WTC11 (cell line): ENCODE data around the gene CMTR1.

Experiments used
- CREB1 ChIP-seq: sonication (generic); formaldehyde crosslinking; IDR thresholded peaks from 2 replicates; pipeline ENCODE4 v1.8.0; 2023; ENCODE audit warnings: mild to moderate bottlenecking, missing genetic modification reagents
- CREM ChIP-seq: sonication (generic); formaldehyde crosslinking; IDR thresholded peaks from 2 replicates; pipeline ENCODE4 v1.8.1; 2022; ENCODE audit warnings: mild to moderate bottlenecking, missing genetic modification reagents, moderate library complexity
- FOXJ3 ChIP-seq: sonication (generic); formaldehyde crosslinking; IDR thresholded peaks from 2 replicates; pipeline ENCODE4 v1.9.0; 2021; ENCODE audit warnings: missing genetic modification reagents, mild to moderate bottlenecking, borderline replicate concordance
- FOXP1 ChIP-seq: sonication (generic); formaldehyde crosslinking; IDR thresholded peaks from 2 replicates; pipeline ENCODE4 v1.8.0; 2022; ENCODE audit warnings: missing genetic modification reagents, mild to moderate bottlenecking, moderate library complexity, borderline replicate concordance
- IRF2 ChIP-seq: sonication (generic); formaldehyde crosslinking; IDR thresholded peaks from 2 replicates; pipeline ENCODE4 v1.8.0; 2022; ENCODE audit warnings: low read depth, missing genetic modification reagents, borderline replicate concordance
- JUN ChIP-seq: sonication (generic); formaldehyde crosslinking; IDR thresholded peaks from 2 replicates; pipeline ENCODE4 v1.8.0; 2023; ENCODE audit warnings: mild to moderate bottlenecking, missing genetic modification reagents
- NR2C2 ChIP-seq: sonication (generic); formaldehyde crosslinking; IDR thresholded peaks from 2 replicates; pipeline ENCODE4 v1.8.0; 2022; ENCODE audit warnings: mild to moderate bottlenecking, missing genetic modification reagents
- RELA ChIP-seq: sonication (generic); formaldehyde crosslinking; IDR thresholded peaks from 2 replicates; pipeline ENCODE4 v1.8.1; 2022; ENCODE audit warnings: missing genetic modification reagents, mild to moderate bottlenecking, borderline replicate concordance
- TF ChIP-seq, protein P1 (sequence below): fragments of 200-600 bp; IDR thresholded peaks from 2 replicates; pipeline ENCODE4 v1.8.0; 2022; ENCODE audit warnings: antibody characterized with exemption
- TF ChIP-seq, protein P2 (sequence below): sonication (generic); formaldehyde crosslinking; IDR thresholded peaks from 2 replicates; pipeline ENCODE4 v1.8.0; 2022; ENCODE audit warnings: mild to moderate bottlenecking, missing genetic modification reagents
- TF ChIP-seq, protein P3 (sequence below): sonication (generic); formaldehyde crosslinking; IDR thresholded peaks from 2 replicates; pipeline ENCODE4 v1.8.0; 2022; ENCODE audit warnings: mild to moderate bottlenecking, missing genetic modification reagents
- TF ChIP-seq, protein P4 (sequence below): sonication (generic); formaldehyde crosslinking; IDR thresholded peaks from 2 replicates; pipeline ENCODE4 v1.8.1; 2023; ENCODE audit warnings: mild to moderate bottlenecking, missing genetic modification reagents
- TF ChIP-seq, protein P5 (sequence below): sonication (generic); formaldehyde crosslinking; conservative IDR thresholded peaks from 2 replicates; pipeline ENCODE4 v1.8.1; 2022; ENCODE audit warnings: mild to moderate bottlenecking, missing genetic modification reagents

DNA sequence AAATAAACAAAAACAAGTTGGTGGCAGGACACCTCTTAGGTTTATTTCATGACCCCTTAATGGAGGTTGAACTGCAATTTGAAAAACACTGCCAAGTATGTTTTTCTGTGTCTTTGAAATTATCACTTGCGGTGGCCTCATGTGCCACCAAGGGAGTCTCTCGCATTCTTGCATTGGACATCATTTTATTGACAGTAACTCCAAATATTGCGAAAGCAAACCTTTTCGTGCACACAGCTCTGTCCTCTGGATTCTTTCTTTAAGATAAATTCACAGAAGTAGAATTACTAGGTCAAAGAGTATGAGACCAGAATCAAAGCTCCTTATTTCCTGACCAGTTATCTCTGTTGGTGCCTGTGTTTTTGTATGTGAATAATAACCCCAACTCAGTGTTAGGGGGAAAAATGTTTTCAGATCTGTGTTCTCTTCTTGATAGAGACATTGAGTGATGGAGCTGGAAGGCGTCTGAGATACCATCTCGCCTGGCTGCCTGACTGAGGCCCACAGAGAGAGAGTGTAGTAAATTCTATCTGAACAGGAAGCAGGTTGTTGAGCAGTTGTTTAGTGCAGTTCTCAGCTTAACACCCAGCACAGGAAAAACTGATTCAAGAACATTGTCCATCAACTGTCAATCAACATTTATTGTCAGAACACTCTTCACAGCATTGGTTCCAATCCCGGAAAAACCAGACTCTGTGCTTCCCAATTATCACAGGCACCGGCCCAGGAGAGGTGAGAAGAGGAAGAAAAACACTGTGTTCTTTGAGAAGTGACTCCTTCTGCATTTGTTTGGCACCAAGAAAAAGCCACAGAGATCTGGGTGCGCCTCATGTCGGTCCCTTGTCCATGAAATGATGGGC, 68.8 kb downstream of the CMTR1 start:
- TF ChIP-seq RELA (CRISPR knock-in tag) (no peak), FOXJ3 (CRISPR knock-in tag) (no peak), JUN (CRISPR knock-in tag) (no peak), CREB1 (no peak), CREM (no peak), IRF2 (no peak), FOXP1 (CRISPR knock-in tag) (no peak), NR2C2 (CRISPR knock-in tag) (no peak)
- TF ChIP-seq, protein P1, sequence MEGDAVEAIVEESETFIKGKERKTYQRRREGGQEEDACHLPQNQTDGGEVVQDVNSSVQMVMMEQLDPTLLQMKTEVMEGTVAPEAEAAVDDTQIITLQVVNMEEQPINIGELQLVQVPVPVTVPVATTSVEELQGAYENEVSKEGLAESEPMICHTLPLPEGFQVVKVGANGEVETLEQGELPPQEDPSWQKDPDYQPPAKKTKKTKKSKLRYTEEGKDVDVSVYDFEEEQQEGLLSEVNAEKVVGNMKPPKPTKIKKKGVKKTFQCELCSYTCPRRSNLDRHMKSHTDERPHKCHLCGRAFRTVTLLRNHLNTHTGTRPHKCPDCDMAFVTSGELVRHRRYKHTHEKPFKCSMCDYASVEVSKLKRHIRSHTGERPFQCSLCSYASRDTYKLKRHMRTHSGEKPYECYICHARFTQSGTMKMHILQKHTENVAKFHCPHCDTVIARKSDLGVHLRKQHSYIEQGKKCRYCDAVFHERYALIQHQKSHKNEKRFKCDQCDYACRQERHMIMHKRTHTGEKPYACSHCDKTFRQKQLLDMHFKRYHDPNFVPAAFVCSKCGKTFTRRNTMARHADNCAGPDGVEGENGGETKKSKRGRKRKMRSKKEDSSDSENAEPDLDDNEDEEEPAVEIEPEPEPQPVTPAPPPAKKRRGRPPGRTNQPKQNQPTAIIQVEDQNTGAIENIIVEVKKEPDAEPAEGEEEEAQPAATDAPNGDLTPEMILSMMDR = no peak
- TF ChIP-seq, protein P2, sequence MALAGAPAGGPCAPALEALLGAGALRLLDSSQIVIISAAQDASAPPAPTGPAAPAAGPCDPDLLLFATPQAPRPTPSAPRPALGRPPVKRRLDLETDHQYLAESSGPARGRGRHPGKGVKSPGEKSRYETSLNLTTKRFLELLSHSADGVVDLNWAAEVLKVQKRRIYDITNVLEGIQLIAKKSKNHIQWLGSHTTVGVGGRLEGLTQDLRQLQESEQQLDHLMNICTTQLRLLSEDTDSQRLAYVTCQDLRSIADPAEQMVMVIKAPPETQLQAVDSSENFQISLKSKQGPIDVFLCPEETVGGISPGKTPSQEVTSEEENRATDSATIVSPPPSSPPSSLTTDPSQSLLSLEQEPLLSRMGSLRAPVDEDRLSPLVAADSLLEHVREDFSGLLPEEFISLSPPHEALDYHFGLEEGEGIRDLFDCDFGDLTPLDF (CRISPR knock-in tag) = no peak
- TF ChIP-seq, protein P3, sequence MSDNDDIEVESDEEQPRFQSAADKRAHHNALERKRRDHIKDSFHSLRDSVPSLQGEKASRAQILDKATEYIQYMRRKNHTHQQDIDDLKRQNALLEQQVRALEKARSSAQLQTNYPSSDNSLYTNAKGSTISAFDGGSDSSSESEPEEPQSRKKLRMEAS (CRISPR knock-in tag) = no peak
- TF ChIP-seq, protein P4, sequence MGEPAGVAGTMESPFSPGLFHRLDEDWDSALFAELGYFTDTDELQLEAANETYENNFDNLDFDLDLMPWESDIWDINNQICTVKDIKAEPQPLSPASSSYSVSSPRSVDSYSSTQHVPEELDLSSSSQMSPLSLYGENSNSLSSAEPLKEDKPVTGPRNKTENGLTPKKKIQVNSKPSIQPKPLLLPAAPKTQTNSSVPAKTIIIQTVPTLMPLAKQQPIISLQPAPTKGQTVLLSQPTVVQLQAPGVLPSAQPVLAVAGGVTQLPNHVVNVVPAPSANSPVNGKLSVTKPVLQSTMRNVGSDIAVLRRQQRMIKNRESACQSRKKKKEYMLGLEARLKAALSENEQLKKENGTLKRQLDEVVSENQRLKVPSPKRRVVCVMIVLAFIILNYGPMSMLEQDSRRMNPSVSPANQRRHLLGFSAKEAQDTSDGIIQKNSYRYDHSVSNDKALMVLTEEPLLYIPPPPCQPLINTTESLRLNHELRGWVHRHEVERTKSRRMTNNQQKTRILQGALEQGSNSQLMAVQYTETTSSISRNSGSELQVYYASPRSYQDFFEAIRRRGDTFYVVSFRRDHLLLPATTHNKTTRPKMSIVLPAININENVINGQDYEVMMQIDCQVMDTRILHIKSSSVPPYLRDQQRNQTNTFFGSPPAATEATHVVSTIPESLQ (CRISPR knock-in tag) = no peak
- TF ChIP-seq, protein P5, sequence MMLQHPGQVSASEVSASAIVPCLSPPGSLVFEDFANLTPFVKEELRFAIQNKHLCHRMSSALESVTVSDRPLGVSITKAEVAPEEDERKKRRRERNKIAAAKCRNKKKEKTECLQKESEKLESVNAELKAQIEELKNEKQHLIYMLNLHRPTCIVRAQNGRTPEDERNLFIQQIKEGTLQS (CRISPR knock-in tag) = no peak
